K562 (cell line): ENCODE data around the gene ZFP36. TPM values are rescaled to one million over a fixed set of nuclear protein-coding genes. Genes with fewer than 3 reads are reported as not detected.

Source experiments
- BACH1 ChIP-seq: fragments of 200-800 bp; sonication (Bioruptor generic); IDR thresholded peaks from 2 replicates; pipeline ENCODE4 v1.6.1; 2016; ENCODE audit warnings: missing genetic modification characterization, missing compliant biosample characterization
- CEBPB ChIP-seq: fragments of 450-650 bp; IDR thresholded peaks from 2 replicates; pipeline ENCODE4 v1.6.1; 2016; ENCODE audit warnings: missing genetic modification characterization, missing compliant biosample characterization
- CEBPG ChIP-seq, 3 experiments: fragments of 200-800 bp in 1 of 3; sonication (Bioruptor generic) in 1 of 3; sonication (generic) in 1 of 3; formaldehyde crosslinking in 1 of 3; IDR thresholded peaks in 2 of 3; conservative IDR thresholded peaks in 1 of 3; 2 replicates each; pipeline versions ENCODE4 v1.6.1 to v1.8.0; 2016 to 2022; ENCODE audit warnings: missing compliant biosample characterization in 2 of 3, missing genetic modification characterization in 2 of 3, mild to moderate bottlenecking in 1 of 3, missing genetic modification reagents in 1 of 3
- CREBBP ChIP-seq: IDR thresholded peaks from one replicate; pipeline ENCODE4 v1.6.1; 2012; ENCODE audit warnings: low read depth, mild to moderate bottlenecking, control low read depth, inconsistent platforms, low read length
- CTBP1 ChIP-seq: fragments of 450-650 bp; IDR thresholded peaks from 2 replicates; pipeline ENCODE4 v1.6.1; 2016; ENCODE audit warnings: borderline replicate concordance
- DNMT1 ChIP-seq: fragments of 450-650 bp; IDR thresholded peaks from 2 replicates; pipeline ENCODE4 v1.6.1; 2016; ENCODE audit warnings: antibody characterized with exemption, mild to moderate bottlenecking
- HDAC2 ChIP-seq: fragments of 450-650 bp; IDR thresholded peaks from 2 replicates; pipeline ENCODE4 v1.6.1; 2016; ENCODE audit warnings: mild to moderate bottlenecking
- KDM5B ChIP-seq: fragments of 200-600 bp; sonication (generic); IDR thresholded peaks from 2 replicates; pipeline ENCODE4 v1.6.1; 2012; ENCODE audit warnings: low read depth, mild to moderate bottlenecking, moderate library complexity, low read length, control low read depth, inconsistent platforms; ENCODE audit not compliant: insufficient replicate concordance
- KLF10 ChIP-seq: fragments of 250-450 bp; sonication (Bioruptor Pico); IDR thresholded peaks from 2 replicates; pipeline ENCODE4 v1.6.1; 2021; ENCODE audit warnings: matching md5 sums
- LCOR ChIP-seq: sonication (generic); formaldehyde crosslinking; IDR thresholded peaks from 2 replicates; pipeline ENCODE4 v1.8.0; 2022; ENCODE audit warnings: mild to moderate bottlenecking, missing genetic modification reagents
- MCM5 ChIP-seq: fragments of 450-650 bp; IDR thresholded peaks from 2 replicates; pipeline ENCODE4 v1.6.1; 2016; ENCODE audit warnings: low read depth
- MEF2A ChIP-seq: IDR thresholded peaks from 2 replicates; pipeline ENCODE4 v1.6.1; 2011; ENCODE audit warnings: low read depth, mild to moderate bottlenecking, low read length, moderate library complexity; ENCODE audit not compliant: control insufficient read depth
- NFATC3 ChIP-seq: fragments of 450-650 bp; IDR thresholded peaks from 2 replicates; pipeline ENCODE4 v1.6.1; 2017; ENCODE audit warnings: mild to moderate bottlenecking
- NFRKB ChIP-seq: fragments of 450-650 bp; IDR thresholded peaks from 2 replicates; pipeline ENCODE4 v1.6.1; 2016; ENCODE audit warnings: low read depth
- NFXL1 ChIP-seq: fragments of 450-650 bp; formaldehyde crosslinking; IDR thresholded peaks from 2 replicates; pipeline ENCODE4 v1.4.0; 2021; ENCODE audit warnings: mild to moderate bottlenecking
- RBBP5 ChIP-seq: fragments of 200-600 bp; sonication (generic); IDR thresholded peaks from 2 replicates; pipeline ENCODE4 v1.6.1; 2012; ENCODE audit warnings: borderline replicate concordance, mild to moderate bottlenecking, low read length, control low read depth, inconsistent platforms; ENCODE audit not compliant: insufficient read depth, poor library complexity, severe bottlenecking
- SMAD1 ChIP-seq: fragments of 150-350 bp; IDR thresholded peaks from 2 replicates; pipeline ENCODE4 v1.6.1; 2014; ENCODE audit warnings: low read length, low read depth; ENCODE audit not compliant: partially characterized antibody
- SREBF1 ChIP-seq: fragments of 150-350 bp; IDR thresholded peaks from 2 replicates; pipeline ENCODE4 v1.6.1; 2014; ENCODE audit warnings: antibody characterized with exemption, low read depth, low read length, borderline replicate concordance
- XRCC3 ChIP-seq: fragments of 450-650 bp; IDR thresholded peaks from 2 replicates; pipeline ENCODE4 v1.6.1; 2017; ENCODE audit warnings: mild to moderate bottlenecking, moderate library complexity
- ZFPM2 ChIP-seq: fragments of 250-450 bp; sonication (Bioruptor Pico); IDR thresholded peaks from 2 replicates; pipeline ENCODE4 v1.5.1; 2022; ENCODE audit warnings: mild to moderate bottlenecking
- ZFX ChIP-seq: sonication (generic); formaldehyde crosslinking; IDR thresholded peaks from 2 replicates; pipeline ENCODE4 v1.8.0; 2022; ENCODE audit warnings: mild to moderate bottlenecking, missing genetic modification reagents, moderate library complexity
- ZNF347 ChIP-seq: fragments of 450-650 bp; formaldehyde crosslinking; IDR thresholded peaks from 2 replicates; pipeline ENCODE4 v1.4.0; 2020; ENCODE audit warnings: low read depth, mild to moderate bottlenecking, moderate library complexity
- ZNF79 ChIP-seq: fragments of 250-450 bp; sonication (Bioruptor Pico); IDR thresholded peaks from 2 replicates; pipeline ENCODE4 v1.4.0; 2020; ENCODE audit warnings: low read depth, mild to moderate bottlenecking, moderate library complexity
- polyA plus RNA-seq, 8 experiments: library from polyadenylated mRNA; depleted of rRNA in 4 of 8; stranded (reverse) in 5 of 8; unstranded in 3 of 8; fragments of >200 nt; fragmentation: Nextera tagmentation in 2 of 8; fragmentation: Illumina TruSeq in 1 of 8; extraction: Ambion mirVana in 2 of 8; extraction: Trizol in 1 of 8; gene quantifications; 2 replicates each; pipeline versions ENCODE4 v1.2.1 to v1.2.3, GENCODE V29; 2011 to 2014; ENCODE audit warnings: inconsistent platforms in 1 of 8, missing spikeins in 1 of 8
- total RNA-seq, 7 experiments: library from RNA; depleted of rRNA in 6 of 7; stranded (reverse); fragments of >200 nt in 6 of 7; fragmentation: Illumina TruSeq in 2 of 7; extraction: Trizol in 2 of 7; gene quantifications; 2 replicates each; pipeline versions ENCODE4 v1.2.1 to v1.2.3, GENCODE V29; 2011 to 2021; ENCODE audit warnings: low replicate concordance in 1 of 7
- TF ChIP-seq, protein P1 (sequence below): IDR thresholded peaks from 2 replicates; pipeline ENCODE4 v1.6.1; 2014; ENCODE audit warnings: antibody characterized with exemption
- TF ChIP-seq, protein P2 (sequence below): sonication (generic); formaldehyde crosslinking; IDR thresholded peaks from 2 replicates; pipeline ENCODE4 v1.8.1; 2022; ENCODE audit warnings: missing genetic modification reagents
- TF ChIP-seq, protein P3 (sequence below): fragments of 250-450 bp; sonication (Bioruptor Pico); IDR thresholded peaks from 2 replicates; pipeline ENCODE4 v1.5.0; 2021
- TF ChIP-seq, protein P4 (sequence below): fragments of 250-450 bp; sonication (Bioruptor Pico); IDR thresholded peaks from 2 replicates; pipeline ENCODE4 v1.8.0; 2021; ENCODE audit warnings: moderate library complexity, mild to moderate bottlenecking, inconsistent platforms

Gene ZFP36
- total and polyA plus RNA-seq, 9 of the 15 experiments (the other 6 are each of a cell fraction or from before 2014, with no cell fraction given), result 1.0 to 20.1 (median 3.5) TPM

DNA sequence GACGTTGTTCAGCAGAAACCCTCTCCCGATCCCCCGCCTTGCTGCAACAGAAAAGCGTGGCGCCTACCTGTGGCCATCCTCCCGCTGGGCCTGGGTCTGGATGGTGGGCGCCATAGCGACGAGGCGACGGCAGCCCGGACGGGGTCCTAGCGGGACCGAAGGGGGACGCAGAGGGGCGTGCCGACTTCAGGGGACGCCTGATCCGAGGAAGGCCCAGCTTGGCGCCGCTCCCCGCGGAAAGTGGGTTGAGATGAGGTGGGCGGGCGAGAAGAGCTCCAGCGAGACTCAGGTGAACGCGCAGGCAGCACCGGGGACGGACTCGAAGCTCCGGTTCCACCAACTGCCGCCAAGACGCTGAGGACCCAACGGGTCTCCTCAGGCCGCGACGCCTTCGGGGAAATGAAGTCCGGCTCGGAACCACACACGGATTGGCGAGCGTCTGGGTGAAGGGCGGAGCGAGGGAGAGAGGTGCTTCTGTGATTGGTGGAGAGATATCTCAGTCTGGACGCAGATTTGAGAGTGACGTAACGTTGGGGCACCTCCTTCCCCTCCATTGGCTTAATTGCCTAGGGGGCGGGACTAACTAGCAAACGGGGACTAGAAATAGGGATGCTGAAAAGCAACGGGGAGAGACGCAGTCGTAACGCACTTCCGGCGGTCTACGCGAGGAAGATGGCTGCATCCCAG, 15.8 kb upstream of the ZFP36 start, which contains the start of the genes MED29 and PAF1 (continued):
- TF ChIP-seq NFATC3, result no peak
- TF ChIP-seq CEBPB (tag), result peak; percentile 80
- peak; percentile 79 for TF ChIP-seq CEBPG (CRISPR knock-in tag; IDR thresholded peaks at IDR 0.05)
- TF ChIP-seq CEBPG (tag; conservative IDR thresholded peaks at IDR 0.05 in 1 of 2, IDR thresholded peaks at IDR 0.05 in 1 of 2), result peak; percentile 76 to 97; a peak in 3 of 4 replicates
- 0 out of 2 replicates have a peak, but pooled peaks have one; percentile 76 for TF ChIP-seq ZFPM2 (CRISPR knock-in tag)
- TF ChIP-seq MEF2A, result no peak
- TF ChIP-seq NFRKB, result peak; percentile 52; the same call in 1 of the 2 replicates
- peak; percentile 82 for TF ChIP-seq CTBP1
- no peak for TF ChIP-seq XRCC3
- no peak for TF ChIP-seq DNMT1
- TF ChIP-seq NFXL1 (CRISPR knock-in tag), result no peak
- no peak for TF ChIP-seq HDAC2
- peak; percentile 67; the same call in 1 of the 2 replicates for TF ChIP-seq SREBF1
- no peak for TF ChIP-seq MCM5
- TF ChIP-seq BACH1 (tag), result no peak
- TF ChIP-seq, protein P1, sequence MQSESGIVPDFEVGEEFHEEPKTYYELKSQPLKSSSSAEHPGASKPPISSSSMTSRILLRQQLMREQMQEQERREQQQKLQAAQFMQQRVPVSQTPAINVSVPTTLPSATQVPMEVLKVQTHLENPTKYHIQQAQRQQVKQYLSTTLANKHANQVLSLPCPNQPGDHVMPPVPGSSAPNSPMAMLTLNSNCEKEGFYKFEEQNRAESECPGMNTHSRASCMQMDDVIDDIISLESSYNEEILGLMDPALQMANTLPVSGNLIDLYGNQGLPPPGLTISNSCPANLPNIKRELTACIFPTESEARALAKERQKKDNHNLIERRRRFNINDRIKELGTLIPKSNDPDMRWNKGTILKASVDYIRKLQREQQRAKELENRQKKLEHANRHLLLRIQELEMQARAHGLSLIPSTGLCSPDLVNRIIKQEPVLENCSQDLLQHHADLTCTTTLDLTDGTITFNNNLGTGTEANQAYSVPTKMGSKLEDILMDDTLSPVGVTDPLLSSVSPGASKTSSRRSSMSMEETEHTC, result no peak
- peak; percentile 97 for TF ChIP-seq KDM5B
- peak; percentile 95 for TF ChIP-seq LCOR
- no peak for TF ChIP-seq ZNF79
- no peak for TF ChIP-seq KLF10 (CRISPR knock-in tag)
- TF ChIP-seq ZNF347 (CRISPR knock-in tag), result no peak
- peak; percentile 83 for TF ChIP-seq RBBP5
- TF ChIP-seq CREBBP, result no peak
- TF ChIP-seq SMAD1, result no peak
- TF ChIP-seq, protein P2, sequence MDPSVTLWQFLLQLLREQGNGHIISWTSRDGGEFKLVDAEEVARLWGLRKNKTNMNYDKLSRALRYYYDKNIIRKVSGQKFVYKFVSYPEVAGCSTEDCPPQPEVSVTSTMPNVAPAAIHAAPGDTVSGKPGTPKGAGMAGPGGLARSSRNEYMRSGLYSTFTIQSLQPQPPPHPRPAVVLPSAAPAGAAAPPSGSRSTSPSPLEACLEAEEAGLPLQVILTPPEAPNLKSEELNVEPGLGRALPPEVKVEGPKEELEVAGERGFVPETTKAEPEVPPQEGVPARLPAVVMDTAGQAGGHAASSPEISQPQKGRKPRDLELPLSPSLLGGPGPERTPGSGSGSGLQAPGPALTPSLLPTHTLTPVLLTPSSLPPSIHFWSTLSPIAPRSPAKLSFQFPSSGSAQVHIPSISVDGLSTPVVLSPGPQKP, result no peak
- TF ChIP-seq, protein P3, sequence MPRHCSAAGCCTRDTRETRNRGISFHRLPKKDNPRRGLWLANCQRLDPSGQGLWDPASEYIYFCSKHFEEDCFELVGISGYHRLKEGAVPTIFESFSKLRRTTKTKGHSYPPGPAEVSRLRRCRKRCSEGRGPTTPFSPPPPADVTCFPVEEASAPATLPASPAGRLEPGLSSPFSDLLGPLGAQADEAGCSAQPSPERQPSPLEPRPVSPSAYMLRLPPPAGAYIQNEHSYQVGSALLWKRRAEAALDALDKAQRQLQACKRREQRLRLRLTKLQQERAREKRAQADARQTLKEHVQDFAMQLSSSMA (CRISPR knock-in tag), result no peak
- TF ChIP-seq, protein P4, sequence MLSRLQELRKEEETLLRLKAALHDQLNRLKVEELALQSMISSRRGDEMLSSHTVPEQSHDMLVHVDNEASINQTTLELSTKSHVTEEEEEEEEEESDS (CRISPR knock-in tag), result no peak
- peak; percentile 93 for TF ChIP-seq ZFX (CRISPR knock-in tag)
